ENCODE measurements around the gene NLK. TPM values are rescaled to one million over a fixed set of nuclear protein-coding genes. Genes with fewer than 3 reads are reported as not detected.

NLK gene
- total RNA-seq, 1 donor from 2014 or later, result 30.6 TPM

- no peak overlapping the region for H3K27ac ChIP-seq (ENCODE audit: low read depth, low read length)
- no peaks in the 10 kb centered on the region for H3K9me3 ChIP-seq (ENCODE audit: insufficient read depth, low read depth, low read length)
- H3K79me2 ChIP-seq (ENCODE audit: insufficient read depth, low read length), result no peaks in the 10 kb centered on the region
- no peaks in the 10 kb centered on the region for H3K4me1 Mint-ChIP-seq (ENCODE audit: low read depth, unreplicated experiment)
- no peak overlapping the region for H2AFZ ChIP-seq (ENCODE audit: low read depth, low read length)
- peaks cover 4% of the 10 kb centered on the region for H3K27me3 ChIP-seq (ENCODE audit: insufficient read depth, low read length)
- peaks cover 2% of the 10 kb centered on the region for H3K9me3 Mint-ChIP-seq (ENCODE audit: unreplicated experiment)
- H3K27ac Mint-ChIP-seq (ENCODE audit: unreplicated experiment), result no peak overlapping the region
- no peak overlapping the region for H3K9ac ChIP-seq (ENCODE audit: low read length)
- H3K4me3 Mint-ChIP-seq (ENCODE audit: unreplicated experiment), result no peak overlapping the region
- no peak overlapping the region for H3K4me3 ChIP-seq (ENCODE audit: insufficient read depth, low read depth, low read length)
- FAIRE-seq, result no peak
- H3K4me2 ChIP-seq (ENCODE audit: low read length), result no peak overlapping the region
- no peak for DNase-seq (ENCODE audit: low read depth)
- peaks cover 37% of the 10 kb centered on the region for H3K27me3 Mint-ChIP-seq (ENCODE audit: low read depth, unreplicated experiment)
- H3K4me1 ChIP-seq (ENCODE audit: insufficient read depth, low read length), result no peaks in the 10 kb centered on the region
- H3K36me3 Mint-ChIP-seq (ENCODE audit: low read depth, unreplicated experiment), result no peaks in the 10 kb centered on the region
- no peaks in the 10 kb centered on the region for H4K20me1 ChIP-seq (ENCODE audit: insufficient read depth, low read length)
- TF ChIP-seq, protein P1, sequence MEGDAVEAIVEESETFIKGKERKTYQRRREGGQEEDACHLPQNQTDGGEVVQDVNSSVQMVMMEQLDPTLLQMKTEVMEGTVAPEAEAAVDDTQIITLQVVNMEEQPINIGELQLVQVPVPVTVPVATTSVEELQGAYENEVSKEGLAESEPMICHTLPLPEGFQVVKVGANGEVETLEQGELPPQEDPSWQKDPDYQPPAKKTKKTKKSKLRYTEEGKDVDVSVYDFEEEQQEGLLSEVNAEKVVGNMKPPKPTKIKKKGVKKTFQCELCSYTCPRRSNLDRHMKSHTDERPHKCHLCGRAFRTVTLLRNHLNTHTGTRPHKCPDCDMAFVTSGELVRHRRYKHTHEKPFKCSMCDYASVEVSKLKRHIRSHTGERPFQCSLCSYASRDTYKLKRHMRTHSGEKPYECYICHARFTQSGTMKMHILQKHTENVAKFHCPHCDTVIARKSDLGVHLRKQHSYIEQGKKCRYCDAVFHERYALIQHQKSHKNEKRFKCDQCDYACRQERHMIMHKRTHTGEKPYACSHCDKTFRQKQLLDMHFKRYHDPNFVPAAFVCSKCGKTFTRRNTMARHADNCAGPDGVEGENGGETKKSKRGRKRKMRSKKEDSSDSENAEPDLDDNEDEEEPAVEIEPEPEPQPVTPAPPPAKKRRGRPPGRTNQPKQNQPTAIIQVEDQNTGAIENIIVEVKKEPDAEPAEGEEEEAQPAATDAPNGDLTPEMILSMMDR (IDR thresholded peaks at IDR 0.05; ENCODE audit: insufficient read depth, low read depth, low read length), result no peak
- no peak for TF ChIP-seq EZH2 (IDR thresholded peaks at IDR 0.05; ENCODE audit: insufficient read depth, low read length)
- H3K36me3 ChIP-seq (ENCODE audit: insufficient read depth, low read length), result no peaks in the 10 kb centered on the region
Observed at GRCh38 chr17:28010406-28010805, 32.1 kb upstream of the NLK start.

DNA sequence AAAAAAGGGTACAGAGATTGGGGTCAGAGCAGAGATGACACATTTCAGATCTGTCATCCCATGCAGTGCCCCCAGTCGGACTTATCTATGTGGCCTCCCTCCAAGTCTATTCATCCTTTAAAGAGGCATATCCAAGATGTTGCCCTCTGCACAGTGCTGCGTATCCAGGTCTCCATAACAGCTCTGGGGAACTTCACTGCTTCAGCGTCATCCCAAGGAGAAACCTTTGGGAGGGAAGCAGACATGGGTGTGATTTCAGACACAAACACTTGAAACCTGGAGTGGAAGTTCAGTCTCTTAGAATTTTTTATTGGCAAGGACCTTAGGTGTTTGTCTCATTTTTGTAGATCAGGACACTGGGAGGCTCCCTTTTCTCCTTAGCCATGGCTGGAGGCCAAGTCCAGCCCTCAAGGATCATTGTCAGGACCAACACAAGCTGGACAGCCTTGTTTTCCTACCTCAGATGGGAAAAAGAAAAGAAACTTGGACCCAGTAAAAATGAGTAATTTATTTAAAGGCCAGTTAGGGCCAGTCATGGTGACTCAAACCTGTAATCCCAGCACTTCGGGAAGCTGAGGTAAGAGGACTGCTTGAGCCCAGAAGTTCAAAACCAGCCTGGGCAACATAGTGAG lies 23.9 kb upstream of the NLK start:
- Mint-ChIP-seq H3K27ac (ENCODE audit: unreplicated experiment) (no peak overlapping the region), H3K4me1 (ENCODE audit: low read depth, unreplicated experiment) (no peaks in the 10 kb centered on the region), H3K4me3 (ENCODE audit: unreplicated experiment) (no peak overlapping the region), H3K36me3 (ENCODE audit: low read depth, unreplicated experiment) (no peaks in the 10 kb centered on the region), H3K27me3 (ENCODE audit: low read depth, unreplicated experiment) (peaks cover 17% of the 10 kb centered on the region), H3K9me3 (ENCODE audit: unreplicated experiment) (peaks cover 1% of the 10 kb centered on the region)
- H4K20me1 ChIP-seq (ENCODE audit: insufficient read depth, low read length), result no peaks in the 10 kb centered on the region
- no peak for TF ChIP-seq EZH2 (IDR thresholded peaks at IDR 0.05; ENCODE audit: insufficient read depth, low read length)
- TF ChIP-seq, protein P1 (IDR thresholded peaks at IDR 0.05; ENCODE audit: insufficient read depth, low read depth, low read length), result no peak
- H2AFZ ChIP-seq (ENCODE audit: low read depth, low read length), result no peak overlapping the region
- H3K79me2 ChIP-seq (ENCODE audit: insufficient read depth, low read length), result no peaks in the 10 kb centered on the region
- no peaks in the 10 kb centered on the region for H3K4me1 ChIP-seq (ENCODE audit: insufficient read depth, low read length)
- FAIRE-seq (no peak), DNase-seq (ENCODE audit: low read depth) (peak; percentile 11)
- no peaks in the 10 kb centered on the region for H3K36me3 ChIP-seq (ENCODE audit: insufficient read depth, low read length)
- H3K9ac ChIP-seq (ENCODE audit: low read length), result no peak overlapping the region
- H3K27ac ChIP-seq (ENCODE audit: low read depth, low read length), result no peak overlapping the region
- H3K4me3 ChIP-seq (ENCODE audit: insufficient read depth, low read depth, low read length), result no peak overlapping the region
- no peaks in the 10 kb centered on the region for H3K27me3 ChIP-seq (ENCODE audit: insufficient read depth, low read length)
- no peaks in the 10 kb centered on the region for H3K9me3 ChIP-seq (ENCODE audit: insufficient read depth, low read depth, low read length)
- H3K4me2 ChIP-seq (ENCODE audit: low read length), result no peak overlapping the region

DNA sequence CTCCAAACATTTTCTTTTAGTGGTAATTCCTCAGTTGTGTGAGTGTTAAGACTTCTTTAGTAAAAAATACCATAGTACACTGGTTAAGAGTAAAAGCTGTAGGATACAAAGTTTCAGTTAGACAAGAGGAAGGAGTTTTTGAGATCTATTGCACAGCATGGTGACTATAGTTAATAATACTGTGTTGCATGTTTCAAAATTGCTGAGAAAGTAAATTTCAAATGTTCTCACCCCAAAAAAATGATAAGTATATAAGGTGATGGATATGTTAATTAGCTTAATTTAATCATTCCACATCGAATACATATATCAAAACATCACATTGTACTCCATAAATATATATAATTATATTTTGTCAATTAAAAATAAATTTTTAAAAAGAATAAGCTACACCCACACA lies 22.0 kb upstream of the NLK start:
- H2AFZ ChIP-seq (ENCODE audit: low read depth, low read length), result no peak overlapping the region
- Mint-ChIP-seq H3K36me3 (ENCODE audit: low read depth, unreplicated experiment) (no peaks in the 10 kb centered on the region), H3K4me3 (ENCODE audit: unreplicated experiment) (no peak overlapping the region), H3K4me1 (ENCODE audit: low read depth, unreplicated experiment) (no peaks in the 10 kb centered on the region), H3K9me3 (ENCODE audit: unreplicated experiment) (peaks cover 4% of the 10 kb centered on the region), H3K27ac (ENCODE audit: unreplicated experiment) (no peak overlapping the region), H3K27me3 (ENCODE audit: low read depth, unreplicated experiment) (peaks cover 9% of the 10 kb centered on the region)
- H4K20me1 ChIP-seq (ENCODE audit: insufficient read depth, low read length), result no peaks in the 10 kb centered on the region
- H3K36me3 ChIP-seq (ENCODE audit: insufficient read depth, low read length), result no peaks in the 10 kb centered on the region
- FAIRE-seq (no peak), DNase-seq (ENCODE audit: low read depth) (no peak)
- no peak for TF ChIP-seq EZH2 (IDR thresholded peaks at IDR 0.05; ENCODE audit: insufficient read depth, low read length)
- TF ChIP-seq, protein P1 (IDR thresholded peaks at IDR 0.05; ENCODE audit: insufficient read depth, low read depth, low read length), result no peak
- H3K9ac ChIP-seq (ENCODE audit: low read length), result no peak overlapping the region
- no peaks in the 10 kb centered on the region for H3K27me3 ChIP-seq (ENCODE audit: insufficient read depth, low read length)
- H3K4me2 ChIP-seq (ENCODE audit: low read length), result no peak overlapping the region
- no peaks in the 10 kb centered on the region for H3K79me2 ChIP-seq (ENCODE audit: insufficient read depth, low read length)
- H3K4me3 ChIP-seq (ENCODE audit: insufficient read depth, low read depth, low read length), result no peak overlapping the region
- H3K4me1 ChIP-seq (ENCODE audit: insufficient read depth, low read length), result no peaks in the 10 kb centered on the region
- H3K9me3 ChIP-seq (ENCODE audit: insufficient read depth, low read depth, low read length), result no peaks in the 10 kb centered on the region
- H3K27ac ChIP-seq (ENCODE audit: low read depth, low read length), result no peak overlapping the region

All from astrocyte (in vitro differentiated cells and primary cell).